ENCODE measurements around the gene GRIK2. TPM values are rescaled to one million over a fixed set of nuclear protein-coding genes. Genes with fewer than 3 reads are reported as not detected.

The GRIK2 gene
- total RNA-seq, 1 donor from 2014 or later = 2.5 TPM

GRCh38 chr6:101668496-101669030 lies 275.1 kb downstream of the GRIK2 start:
- TF ChIP-seq EZH2 (IDR thresholded peaks at IDR 0.05; ENCODE audit: insufficient read depth, low read length) (no peak), CTCF (IDR thresholded peaks at IDR 0.05; ENCODE audit: insufficient read depth, low read depth, low read length) (no peak)
- Histone ChIP-seq H4K20me1 (ENCODE audit: insufficient read depth, low read length) (no peaks in the 10 kb centered on the region), H2AFZ (ENCODE audit: low read depth, low read length) (no peak overlapping the region), H3K36me3 (ENCODE audit: insufficient read depth, low read length) (no peaks in the 10 kb centered on the region), H3K4me3 (ENCODE audit: insufficient read depth, low read depth, low read length) (no peak overlapping the region), H3K9me3 (ENCODE audit: insufficient read depth, low read depth, low read length) (no peaks in the 10 kb centered on the region), H3K27ac (ENCODE audit: low read depth, low read length) (no peak overlapping the region), H3K4me2 (ENCODE audit: low read length) (no peak overlapping the region), H3K79me2 (ENCODE audit: insufficient read depth, low read length) (no peaks in the 10 kb centered on the region), H3K9ac (ENCODE audit: low read length) (no peak overlapping the region), H3K27me3 (ENCODE audit: insufficient read depth, low read length) (no peaks in the 10 kb centered on the region), H3K4me1 (ENCODE audit: insufficient read depth, low read length) (peaks cover 10% of the 10 kb centered on the region)
- Mint-ChIP-seq H3K27ac (ENCODE audit: unreplicated experiment) (no peak overlapping the region), H3K9me3 (ENCODE audit: unreplicated experiment) (no peaks in the 10 kb centered on the region), H3K27me3 (ENCODE audit: low read depth, unreplicated experiment) (no peaks in the 10 kb centered on the region), H3K36me3 (ENCODE audit: low read depth, unreplicated experiment) (no peaks in the 10 kb centered on the region), H3K4me3 (ENCODE audit: unreplicated experiment) (no peak overlapping the region), H3K4me1 (ENCODE audit: low read depth, unreplicated experiment) (peaks cover 4% of the 10 kb centered on the region)
- peak; percentile 4 for DNase-seq (ENCODE audit: low read depth)
- FAIRE-seq = no peak

- Histone ChIP-seq H3K27me3 (ENCODE audit: insufficient read depth, low read length) (no peaks in the 10 kb centered on the region), H3K9me3 (ENCODE audit: insufficient read depth, low read depth, low read length) (no peaks in the 10 kb centered on the region), H3K9ac (ENCODE audit: low read length) (no peak overlapping the region), H2AFZ (ENCODE audit: low read depth, low read length) (no peak overlapping the region), H3K4me1 (ENCODE audit: insufficient read depth, low read length) (no peaks in the 10 kb centered on the region), H4K20me1 (ENCODE audit: insufficient read depth, low read length) (no peaks in the 10 kb centered on the region), H3K79me2 (ENCODE audit: insufficient read depth, low read length) (no peaks in the 10 kb centered on the region), H3K27ac (ENCODE audit: low read depth, low read length) (no peak overlapping the region), H3K4me3 (ENCODE audit: insufficient read depth, low read depth, low read length) (no peak overlapping the region), H3K4me2 (ENCODE audit: low read length) (no peak overlapping the region), H3K36me3 (ENCODE audit: insufficient read depth, low read length) (no peaks in the 10 kb centered on the region)
- TF ChIP-seq CTCF (IDR thresholded peaks at IDR 0.05; ENCODE audit: insufficient read depth, low read depth, low read length) (no peak), EZH2 (IDR thresholded peaks at IDR 0.05; ENCODE audit: insufficient read depth, low read length) (no peak)
- Mint-ChIP-seq H3K4me1 (ENCODE audit: low read depth, unreplicated experiment) (peaks cover 2% of the 10 kb centered on the region), H3K4me3 (ENCODE audit: unreplicated experiment) (no peak overlapping the region), H3K36me3 (ENCODE audit: low read depth, unreplicated experiment) (no peaks in the 10 kb centered on the region), H3K27ac (ENCODE audit: unreplicated experiment) (no peak overlapping the region), H3K27me3 (ENCODE audit: low read depth, unreplicated experiment) (no peaks in the 10 kb centered on the region), H3K9me3 (ENCODE audit: unreplicated experiment) (no peaks in the 10 kb centered on the region)
- FAIRE-seq (no peak), DNase-seq (ENCODE audit: low read depth) (no peak)
These were observed 282.7 kb downstream of the GRIK2 start for GRCh38 chr6:101676187-101676586.

GRCh38 chr6:101682937-101683336 lies 289.4 kb downstream of the GRIK2 start:
- no peaks in the 10 kb centered on the region for H3K4me1 ChIP-seq (ENCODE audit: insufficient read depth, low read length)
- Mint-ChIP-seq H3K36me3 (ENCODE audit: low read depth, unreplicated experiment) (no peaks in the 10 kb centered on the region), H3K4me3 (ENCODE audit: unreplicated experiment) (no peak overlapping the region), H3K27ac (ENCODE audit: unreplicated experiment) (no peak overlapping the region), H3K9me3 (ENCODE audit: unreplicated experiment) (no peaks in the 10 kb centered on the region), H3K27me3 (ENCODE audit: low read depth, unreplicated experiment) (no peaks in the 10 kb centered on the region), H3K4me1 (ENCODE audit: low read depth, unreplicated experiment) (peaks cover 4% of the 10 kb centered on the region)
- H2AFZ ChIP-seq (ENCODE audit: low read depth, low read length) = no peak overlapping the region
- TF ChIP-seq EZH2 (IDR thresholded peaks at IDR 0.05; ENCODE audit: insufficient read depth, low read length) = no peak
- TF ChIP-seq CTCF (IDR thresholded peaks at IDR 0.05; ENCODE audit: insufficient read depth, low read depth, low read length) = no peak
- H3K27ac ChIP-seq (ENCODE audit: low read depth, low read length) = no peak overlapping the region
- H3K9me3 ChIP-seq (ENCODE audit: insufficient read depth, low read depth, low read length) = no peaks in the 10 kb centered on the region
- DNase-seq (ENCODE audit: low read depth) = no peak
- no peaks in the 10 kb centered on the region for H3K36me3 ChIP-seq (ENCODE audit: insufficient read depth, low read length)
- H3K4me2 ChIP-seq (ENCODE audit: low read length) = no peak overlapping the region
- no peaks in the 10 kb centered on the region for H3K27me3 ChIP-seq (ENCODE audit: insufficient read depth, low read length)
- H4K20me1 ChIP-seq (ENCODE audit: insufficient read depth, low read length) = no peaks in the 10 kb centered on the region
- no peak for FAIRE-seq
- H3K79me2 ChIP-seq (ENCODE audit: insufficient read depth, low read length) = no peaks in the 10 kb centered on the region
- H3K4me3 ChIP-seq (ENCODE audit: insufficient read depth, low read depth, low read length) = no peak overlapping the region
- no peak overlapping the region for H3K9ac ChIP-seq (ENCODE audit: low read length)
